ENCODE data around the gene TXNIP. TPM values are rescaled to one million over a fixed set of nuclear protein-coding genes. Genes with fewer than 3 reads are reported as not detected.

TXNIP gene
- total RNA-seq, 1 experiment from 2014 or later, result 2.5 TPM

DNA sequence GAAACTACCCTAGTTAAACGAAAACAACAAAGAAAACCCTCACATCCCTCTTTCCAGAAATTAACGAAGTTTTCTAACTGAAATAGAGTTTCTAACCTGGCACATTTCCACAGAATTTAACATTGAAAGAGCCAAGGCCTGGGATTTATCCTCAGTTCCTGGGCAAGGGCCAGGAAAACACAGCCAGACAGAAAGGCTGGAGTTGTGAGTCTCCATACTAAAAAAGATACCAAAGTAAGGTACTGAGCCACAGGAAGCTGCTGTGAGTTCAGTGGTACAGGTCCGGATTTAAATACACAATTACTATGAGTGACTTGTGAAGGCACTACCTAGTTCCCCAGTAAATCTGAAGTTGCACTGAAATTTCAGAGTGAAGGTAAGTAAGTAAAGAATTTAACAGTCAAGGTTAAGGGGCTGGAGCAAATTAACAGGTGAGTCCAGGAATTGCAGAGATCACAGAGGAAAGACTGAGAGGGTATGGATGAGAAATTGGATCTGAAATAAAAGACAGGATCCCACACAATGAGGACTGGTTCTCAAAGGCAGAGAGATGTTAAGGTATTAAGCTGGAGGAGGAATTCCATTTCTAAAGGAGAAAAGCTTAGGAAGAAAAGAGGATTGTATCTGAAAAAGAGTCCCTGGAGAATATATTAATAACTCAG is 39.5 kb downstream of the TXNIP start:
- H2AFZ ChIP-seq (ENCODE audit: low read depth, low read length, poor library complexity, severe bottlenecking), result peak overlapping the region; percentile 77

More for the DNA sequence above, 39.5 kb downstream of the TXNIP start:
- H3K9ac ChIP-seq (ENCODE audit: low read length), result peak overlapping the region; percentile 63
- ChIA-PET CTCF (no interaction called here), RAD21 (ENCODE audit: low non-redundant PET in 1 of 2, low total read pairs in 2 of 2, uncharacterized antibody in 2 of 2, unreplicated experiment in 2 of 2) (no interaction called here), POLR2A (interaction anchor here (0.6 to 2.0 kb wide), 4 partner anchors 23 to 95 kb away, joined by 4 to 16 read pairs (median 12); partner anchors contain the start of gene RBM8A)
- no peaks in the 10 kb centered on the region for H3K79me2 ChIP-seq (ENCODE audit: insufficient read depth, low read length)
- no peak for DNase-seq (ENCODE audit: low read depth, low spot score)
- H3K4me3 ChIP-seq (replicated peaks in 1 of 2; ENCODE audit: low read depth in 1 of 2, low read length in 2 of 2), result peak overlapping the region; percentile 59 to 67
- intact Hi-C loops (cut with micrococcal nuclease), result loop anchor here (1.0 kb wide), 1 partner anchor 8 kb away; no protein-coding TSS in a partner anchor
- TF ChIP-seq TCF7L2 (IDR thresholded peaks at IDR 0.05; ENCODE audit: borderline replicate concordance, extremely low read depth, insufficient read depth, insufficient read length), result no peak
- TF ChIP-seq ELF1 (IDR thresholded peaks at IDR 0.05; ENCODE audit: borderline replicate concordance, low read depth), result no peak
- TF ChIP-seq CBX3 (IDR thresholded peaks at IDR 0.05; ENCODE audit: low read depth), result no peak
- TF ChIP-seq EGR1 (IDR thresholded peaks at IDR 0.05; ENCODE audit: low read depth), result no peak
- TF ChIP-seq, protein P1, sequence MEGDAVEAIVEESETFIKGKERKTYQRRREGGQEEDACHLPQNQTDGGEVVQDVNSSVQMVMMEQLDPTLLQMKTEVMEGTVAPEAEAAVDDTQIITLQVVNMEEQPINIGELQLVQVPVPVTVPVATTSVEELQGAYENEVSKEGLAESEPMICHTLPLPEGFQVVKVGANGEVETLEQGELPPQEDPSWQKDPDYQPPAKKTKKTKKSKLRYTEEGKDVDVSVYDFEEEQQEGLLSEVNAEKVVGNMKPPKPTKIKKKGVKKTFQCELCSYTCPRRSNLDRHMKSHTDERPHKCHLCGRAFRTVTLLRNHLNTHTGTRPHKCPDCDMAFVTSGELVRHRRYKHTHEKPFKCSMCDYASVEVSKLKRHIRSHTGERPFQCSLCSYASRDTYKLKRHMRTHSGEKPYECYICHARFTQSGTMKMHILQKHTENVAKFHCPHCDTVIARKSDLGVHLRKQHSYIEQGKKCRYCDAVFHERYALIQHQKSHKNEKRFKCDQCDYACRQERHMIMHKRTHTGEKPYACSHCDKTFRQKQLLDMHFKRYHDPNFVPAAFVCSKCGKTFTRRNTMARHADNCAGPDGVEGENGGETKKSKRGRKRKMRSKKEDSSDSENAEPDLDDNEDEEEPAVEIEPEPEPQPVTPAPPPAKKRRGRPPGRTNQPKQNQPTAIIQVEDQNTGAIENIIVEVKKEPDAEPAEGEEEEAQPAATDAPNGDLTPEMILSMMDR (IDR thresholded peaks at IDR 0.05 in 2 of 3, conservative IDR thresholded peaks at IDR 0.05 in 1 of 3; ENCODE audit: borderline replicate concordance in 1 of 3, insufficient read depth in 1 of 3, low read depth in 2 of 3, low read length in 2 of 3), result no peak
- no peak for TF ChIP-seq CEBPB (IDR thresholded peaks at IDR 0.05; ENCODE audit: low read depth)
- TF ChIP-seq, protein P2, sequence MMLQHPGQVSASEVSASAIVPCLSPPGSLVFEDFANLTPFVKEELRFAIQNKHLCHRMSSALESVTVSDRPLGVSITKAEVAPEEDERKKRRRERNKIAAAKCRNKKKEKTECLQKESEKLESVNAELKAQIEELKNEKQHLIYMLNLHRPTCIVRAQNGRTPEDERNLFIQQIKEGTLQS (IDR thresholded peaks at IDR 0.05), result no peak
- no peak for TF ChIP-seq SP1 (IDR thresholded peaks at IDR 0.05; ENCODE audit: low read depth)
- no peak for TF ChIP-seq POLR2A (IDR thresholded peaks at IDR 0.05; ENCODE audit: borderline replicate concordance, extremely low read depth, insufficient read depth, insufficient read length)
- no peaks in the 10 kb centered on the region for H3K9me3 ChIP-seq (ENCODE audit: control insufficient read depth in 1 of 2, insufficient read depth in 1 of 2, low read depth in 1 of 2, low read length in 2 of 2)
- no peaks in the 10 kb centered on the region for H3K27me3 ChIP-seq (ENCODE audit: insufficient read depth, low read length)
- no peaks in the 10 kb centered on the region for H3K9me2 ChIP-seq (ENCODE audit: insufficient read depth)
- H3K4me1 ChIP-seq (ENCODE audit: control insufficient read depth in 1 of 2, insufficient read depth in 2 of 2, low read length in 2 of 2), result peaks cover 10 to 20% of the 10 kb centered on the region in 2 experiments
- peak overlapping the region; percentile 63 for H3K27ac ChIP-seq (ENCODE audit: low read depth, low read length)
- H4K20me1 ChIP-seq (ENCODE audit: insufficient read depth), result no peaks in the 10 kb centered on the region
- peak; percentile 4 for ATAC-seq
- H3K4me2 ChIP-seq (ENCODE audit: low read length), result peak overlapping the region; percentile 93
- H3K36me3 ChIP-seq (ENCODE audit: control insufficient read depth in 1 of 2, insufficient read depth in 2 of 2, low read length in 2 of 2), result no peaks in the 10 kb centered on the region
- TSS peak; percentile 66 for BruUV-seq (replicated peaks)
